CD4-positive, alpha-beta memory T cell (primary cell): ENCODE data around the gene PCDHB4. TPM values are rescaled to one million over a fixed set of nuclear protein-coding genes. Genes with fewer than 3 reads are reported as not detected.
A peak's percentile ranks its signal among the peaks of the same experiment; 100 is the strongest.
"Not testable (repeated sequence)": the region's sequence is repeated elsewhere in the genome, so short reads cannot be mapped to it uniquely, and the experiment has no call there.

Experiments
- CTCF ChIA-PET: fragments of 350-600 bp; sonication (Branson Sonifier 250); formaldehyde crosslinking; loops from one replicate; lab custom pipeline; 2021; ENCODE audit warnings: inconsistent platforms; ENCODE audit not compliant: partially characterized antibody; lab: Charles Lee
- POLR2A ChIA-PET: fragments of 350-600 bp; sonication (Branson Sonifier 250); formaldehyde crosslinking; loops from one replicate; lab custom pipeline; 2021; ENCODE audit not compliant: partially characterized antibody; lab: Charles Lee
- DNase-seq, 5 donors: peaks; one replicate each; pipeline versions ENCODE4 v3.0.0 to v3.0.0-alpha.2; 2020 to 2022; ENCODE audit warnings: mixed read lengths in 1 of 5
- H3K27ac ChIP-seq: one replicate; pipeline ENCODE4 v1.7.0; 2013; ENCODE audit warnings: low read depth, low read length
- H3K27me3 ChIP-seq: 2 replicates; pipeline ENCODE4 v1.7.0; 2013; ENCODE audit warnings: mild to moderate bottlenecking, low read length, moderate library complexity; ENCODE audit not compliant: insufficient read depth
- H3K36me3 ChIP-seq: 2 replicates; pipeline ENCODE4 v1.7.0; 2013; ENCODE audit warnings: mild to moderate bottlenecking, low read length, moderate library complexity; ENCODE audit not compliant: insufficient read depth
- H3K4me1 ChIP-seq: 2 replicates; pipeline ENCODE4 v1.7.0; 2013; ENCODE audit warnings: mild to moderate bottlenecking, low read length, moderate library complexity; ENCODE audit not compliant: insufficient read depth
- H3K4me3 ChIP-seq, 2 donors: one replicate each; pipeline ENCODE4 v1.7.0; 2013; ENCODE audit warnings: low read length in 2 of 2, mild to moderate bottlenecking in 1 of 2
- H3K9me3 ChIP-seq, 2 donors: one replicate each; pipeline ENCODE4 v1.7.0; 2013; ENCODE audit warnings: low read length in 2 of 2, control low read depth in 1 of 2; ENCODE audit not compliant: control insufficient read depth in 1 of 2
- H3K27ac Mint-ChIP-seq, 7 donors: one replicate each; pipeline ENCODE4 v1.8.0; 2020 to 2021; ENCODE audit warnings: mixed read lengths in 7 of 7, mild to moderate bottlenecking in 6 of 7, inconsistent platforms in 3 of 7, moderate library complexity in 3 of 7
- H3K27me3 Mint-ChIP-seq, 2 donors: one replicate each; pipeline ENCODE4 v1.8.0; 2020 to 2021; ENCODE audit warnings: mixed read lengths in 2 of 2
- H3K36me3 Mint-ChIP-seq, 2 donors: one replicate each; pipeline ENCODE4 v1.8.0; 2020 to 2021; ENCODE audit warnings: mixed read lengths in 2 of 2, inconsistent platforms in 1 of 2, mild to moderate bottlenecking in 1 of 2
- H3K4me1 Mint-ChIP-seq, 4 donors: one replicate each; pipeline ENCODE4 v1.8.0; 2020 to 2021; ENCODE audit warnings: mixed read lengths in 4 of 4, mild to moderate bottlenecking in 1 of 4
- H3K4me3 Mint-ChIP-seq, 8 donors: one replicate each; pipeline ENCODE4 v1.8.0; 2020 to 2021; ENCODE audit warnings: mixed read lengths in 8 of 8, mild to moderate bottlenecking in 7 of 8, moderate library complexity in 6 of 8, inconsistent platforms in 3 of 8
- H3K9me3 Mint-ChIP-seq, 8 donors: one replicate each; pipeline ENCODE4 v1.8.0; 2020 to 2021; ENCODE audit warnings: mixed read lengths in 8 of 8, mild to moderate bottlenecking in 5 of 8, inconsistent platforms in 3 of 8, moderate library complexity in 1 of 8
- intact Hi-C: fragments of 100-400 bp; cut with micrococcal nuclease; formaldehyde crosslinking; loops from one replicate; pipeline ENCODE4 v1.15.1; 2023
- polyA plus RNA-seq, 2 donors: library from polyadenylated mRNA; unstranded; fragments of 300-500 nt; fragmentation: Illumina TruSeq; gene quantifications; one replicate each; pipeline ENCODE4 v1.2.3, GENCODE V29; 2021
- total RNA-seq, 2 experiments: library from RNA; stranded (reverse); gene quantifications; one replicate each; pipeline ENCODE4 v1.2.3, GENCODE V29; 2021

The PCDHB4 gene
- not detected for total RNA-seq
- polyA plus RNA-seq, result not detected

- intact Hi-C loops, result no loop called here
- H3K9me3 Mint-ChIP-seq, result peaks cover 3 to 35% (median 16%) of the 10 kb centered on the region in 8 donors
- no peaks in the 10 kb centered on the region for H3K9me3 ChIP-seq
- DNase-seq, result no peak
- no peaks in the 10 kb centered on the region for H3K4me1 ChIP-seq
- H3K4me1 Mint-ChIP-seq, result no peaks in the 10 kb centered on the region
- H3K27me3 ChIP-seq, result no peaks in the 10 kb centered on the region
- ChIA-PET POLR2A (no interaction called here), CTCF (no interaction called here)
- peak within 1 kb of the TSS in 1 of 8 donors; percentile 31 for H3K4me3 Mint-ChIP-seq
- no peaks in the 10 kb centered on the region for H3K36me3 ChIP-seq
- H3K4me3 ChIP-seq, result no peak within 1 kb of the TSS
- peaks cover 2 to 14% of the 10 kb centered on the region in 2 donors for H3K27me3 Mint-ChIP-seq
- H3K36me3 Mint-ChIP-seq, result peaks cover 0 to 6% of the 10 kb centered on the region in 2 donors
- H3K27ac ChIP-seq, result no peak within 1 kb of the TSS
- no peak within 1 kb of the TSS for H3K27ac Mint-ChIP-seq
Measured at GRCh38 chr5:141121563-141121962, at the start of gene PCDHB4. PCDHB4 (plus strand) TSS chr5:141121818; CDS start chr5:141121999, 181 bp downstream.

GRCh38 chr5:141077826-141078225, 43.8 kb upstream of the PCDHB4 start:
- peaks cover 6 to 12% of the 10 kb centered on the region in 2 donors for H3K27me3 Mint-ChIP-seq
- Histone ChIP-seq H3K4me1 (no peaks in the 10 kb centered on the region), H3K9me3 (no peaks in the 10 kb centered on the region), H3K27ac (no peak overlapping the region), H3K36me3 (no peaks in the 10 kb centered on the region), H3K4me3 (no peak overlapping the region), H3K27me3 (no peaks in the 10 kb centered on the region)
- ChIA-PET POLR2A (no interaction called here), CTCF (no interaction called here)
- peaks cover 0 to 18% (median 11%) of the 10 kb centered on the region in 8 donors for H3K9me3 Mint-ChIP-seq
- H3K4me3 Mint-ChIP-seq, result no peak overlapping the region
- peaks cover 0 to 4% (median 0%) of the 10 kb centered on the region in 4 donors for H3K4me1 Mint-ChIP-seq
- H3K36me3 Mint-ChIP-seq, result no peaks in the 10 kb centered on the region
- DNase-seq, result no peak
- intact Hi-C loops, result no loop called here
- no peak overlapping the region for H3K27ac Mint-ChIP-seq

- no peaks in the 10 kb centered on the region for H3K27me3 ChIP-seq
- H3K36me3 ChIP-seq, result no peaks in the 10 kb centered on the region
- no peaks in the 10 kb centered on the region for H3K9me3 ChIP-seq
- Mint-ChIP-seq H3K9me3 (peaks cover 0 to 27% (median 16%) of the 10 kb centered on the region in 8 donors), H3K36me3 (peaks cover 0 to 5% of the 10 kb centered on the region in 2 donors), H3K4me3 (no peak overlapping the region), H3K4me1 (peaks cover 2 to 15% (median 6%) of the 10 kb centered on the region in 4 donors), H3K27ac (no peak overlapping the region), H3K27me3 (peaks cover 9 to 11% of the 10 kb centered on the region in 2 donors)
- H3K27ac ChIP-seq, result no peak overlapping the region
- intact Hi-C loops, result loop anchor here (5.0 kb wide), 1 partner anchor 430 kb away; no protein-coding TSS in a partner anchor
- no peaks in the 10 kb centered on the region for H3K4me1 ChIP-seq
- ChIA-PET CTCF (no interaction called here), POLR2A (no interaction called here)
- H3K4me3 ChIP-seq, result no peak overlapping the region
- DNase-seq, result no peak
Measured at GRCh38 chr5:141082228-141082627, 39.4 kb upstream of the PCDHB4 start.

- peaks cover 2 to 15% (median 6%) of the 10 kb centered on the region in 4 donors for H3K4me1 Mint-ChIP-seq
- peaks cover 0 to 35% (median 13%) of the 10 kb centered on the region in 8 donors for H3K9me3 Mint-ChIP-seq
- peaks cover 0 to 5% of the 10 kb centered on the region in 2 donors for H3K36me3 Mint-ChIP-seq
- intact Hi-C loops, result loop anchor here (1.0 to 5.0 kb wide), 3 partner anchors 236 to 474 kb away; partner anchors contain the start of gene TAF7
- H3K27me3 Mint-ChIP-seq, result peaks cover 7 to 14% of the 10 kb centered on the region in 2 donors
- H3K9me3 ChIP-seq, result no peaks in the 10 kb centered on the region
- POLR2A ChIA-PET, result no interaction called here
- peak overlapping the region; percentile 82 to 95 (median 90) for H3K4me3 Mint-ChIP-seq
- peak overlapping the region in 4 of 7 donors; percentile 38 to 83 (median 58) for H3K27ac Mint-ChIP-seq
- no peaks in the 10 kb centered on the region for H3K27me3 ChIP-seq
- H3K4me1 ChIP-seq, result no peaks in the 10 kb centered on the region
- CTCF ChIA-PET, result interaction anchor here (1.0 to 1.1 kb wide), 2 partner anchors 19 to 479 kb away, joined by 3 read pairs; no protein-coding TSS in a partner anchor
- peak overlapping the region in 1 of 2 donors; percentile 15 for H3K4me3 ChIP-seq
- no peaks in the 10 kb centered on the region for H3K36me3 ChIP-seq
- DNase-seq, result peak; percentile 31 to 57 (median 41)
- no peak overlapping the region for H3K27ac ChIP-seq
Measured at GRCh38 chr5:141084487-141084989, 37.1 kb upstream of the PCDHB4 start.

- no peak within 1 kb of the TSS for H3K4me3 ChIP-seq
- H3K4me1 ChIP-seq, result no peaks in the 10 kb centered on the region
- ChIA-PET POLR2A (no interaction called here), CTCF (no interaction called here)
- intact Hi-C loops, result no loop called here
- H3K9me3 ChIP-seq, result no peaks in the 10 kb centered on the region
- H3K4me3 Mint-ChIP-seq, result peak within 1 kb of the TSS in 6 of 8 donors; percentile 26 to 61 (median 47)
- peaks cover 0 to 53% (median 40%) of the 10 kb centered on the region in 8 donors for H3K9me3 Mint-ChIP-seq
- H3K27me3 Mint-ChIP-seq, result peaks cover 11 to 22% of the 10 kb centered on the region in 2 donors
- H3K36me3 ChIP-seq, result no peaks in the 10 kb centered on the region
- H3K4me1 Mint-ChIP-seq, result peaks cover 0 to 7% (median 3%) of the 10 kb centered on the region in 4 donors
- no peak within 1 kb of the TSS for H3K27ac ChIP-seq
- H3K36me3 Mint-ChIP-seq, result no peaks in the 10 kb centered on the region
- H3K27ac Mint-ChIP-seq, result peak within 1 kb of the TSS in 1 of 7 donors; percentile 22
- no peaks in the 10 kb centered on the region for H3K27me3 ChIP-seq
- no peak for DNase-seq
Measured at GRCh38 chr5:141094481-141095262, 26.9 kb upstream of the PCDHB4 start, which contains the start of gene PCDHB2. PCDHB2 (plus strand) TSS chr5:141094615; CDS start chr5:141094791, 176 bp downstream.

GRCh38 chr5:141095263-141095641, 26.4 kb upstream of the PCDHB4 start:
- intact Hi-C loops, result no loop called here
- CTCF ChIA-PET, result no interaction called here
- no peak for DNase-seq

GRCh38 chr5:141096181-141096580, 25.4 kb upstream of the PCDHB4 start:
- H3K4me1 Mint-ChIP-seq, H3K36me3 ChIP-seq, DNase-seq, H3K4me3 Mint-ChIP-seq, POLR2A ChIA-PET, H3K27ac ChIP-seq, H3K4me3 ChIP-seq, H3K4me1 ChIP-seq, H3K27me3 ChIP-seq, H3K9me3 ChIP-seq, H3K36me3 Mint-ChIP-seq, CTCF ChIA-PET, H3K27ac Mint-ChIP-seq, intact Hi-C loops: not testable (repeated sequence)
- peaks cover 10 to 26% of the 10 kb centered on the region in 2 donors for H3K27me3 Mint-ChIP-seq
- H3K9me3 Mint-ChIP-seq, result peaks cover 0 to 62% (median 49%) of the 10 kb centered on the region in 8 donors

More at GRCh38 chr5:141095263-141095641, 26.4 kb upstream of the PCDHB4 start:
- Mint-ChIP-seq H3K36me3 (no peaks in the 10 kb centered on the region), H3K27me3 (peaks cover 11 to 24% of the 10 kb centered on the region in 2 donors), H3K4me3 (no peak overlapping the region), H3K27ac (no peak overlapping the region), H3K9me3 (peaks cover 0 to 53% (median 43%) of the 10 kb centered on the region in 8 donors), H3K4me1 (peaks cover 0 to 7% (median 3%) of the 10 kb centered on the region in 4 donors)
- no peak overlapping the region for H3K27ac ChIP-seq
- H3K27me3 ChIP-seq, result no peaks in the 10 kb centered on the region
- H3K4me1 ChIP-seq, result no peaks in the 10 kb centered on the region
- H3K4me3 ChIP-seq, result no peak overlapping the region
- no peaks in the 10 kb centered on the region for H3K36me3 ChIP-seq
- POLR2A ChIA-PET, result no interaction called here
- H3K9me3 ChIP-seq, result no peaks in the 10 kb centered on the region
